MCF 10A (cell line): ENCODE measurements around the gene ZAP70. TPM values are rescaled to one million over a fixed set of nuclear protein-coding genes. Genes with fewer than 3 reads are reported as not detected.

ENCODE experiments used
- BruUV-seq: library from RNA; stranded (reverse); fragments of 400-500 nt; replicated peaks from 2 replicates; lab custom pipeline; 2021; lab: Mats Ljungman, UMichigan
- CTCF ChIA-PET: fragments of 300-600 bp; sonication (Branson Sonifier 250); formaldehyde crosslinking; extraction: SDS; loops from one replicate; lab custom pipeline; 2021; ENCODE audit warnings: antibody characterized with exemption, inconsistent platforms; lab: Yijun Ruan, JAX
- POLR2A ChIA-PET: fragments of 300-600, 350-650 bp; sonication (Branson Sonifier 250); formaldehyde crosslinking; extraction: SDS; loops from one replicate; lab custom pipeline; 2020; ENCODE audit warnings: antibody characterized with exemption, inconsistent platforms; lab: Yijun Ruan, JAX
- DNase-seq: peaks from one replicate; pipeline ENCODE4 v3.0.0-alpha.2; 2018; ENCODE audit not compliant: unreplicated experiment
- H3K27ac Mint-ChIP-seq: one replicate; pipeline ENCODE4 v1.8.0; 2022; ENCODE audit warnings: mild to moderate bottlenecking, low read depth, mixed read lengths; ENCODE audit not compliant: unreplicated experiment
- H3K27me3 Mint-ChIP-seq: one replicate; pipeline ENCODE4 v1.8.0; 2022; ENCODE audit warnings: mixed read lengths; ENCODE audit not compliant: insufficient read depth, unreplicated experiment
- H3K36me3 Mint-ChIP-seq: one replicate; pipeline ENCODE4 v1.8.0; 2022; ENCODE audit warnings: mild to moderate bottlenecking, moderate library complexity, mixed read lengths; ENCODE audit not compliant: insufficient read depth, unreplicated experiment
- H3K4me1 Mint-ChIP-seq: one replicate; pipeline ENCODE4 v1.8.0; 2022; ENCODE audit warnings: mixed read lengths; ENCODE audit not compliant: insufficient read depth, unreplicated experiment
- H3K4me3 Mint-ChIP-seq: one replicate; pipeline ENCODE4 v1.8.0; 2022; ENCODE audit warnings: mild to moderate bottlenecking, moderate library complexity, mixed read lengths; ENCODE audit not compliant: unreplicated experiment
- H3K9me3 Mint-ChIP-seq: one replicate; pipeline ENCODE4 v1.8.0; 2022; ENCODE audit warnings: mixed read lengths; ENCODE audit not compliant: unreplicated experiment
- intact Hi-C: fragments of 100-400 bp; cut with micrococcal nuclease; formaldehyde crosslinking; loops from 2 replicates; pipeline ENCODE4 v1.14.1; 2022
- total RNA-seq: library from RNA; stranded (reverse); gene quantifications from 2 replicates; pipeline ENCODE4 v1.2.3, GENCODE V29; 2022
- TF ChIP-seq, protein P1 (sequence below): fragments of 200-600 bp; IDR thresholded peaks from one replicate; pipeline ENCODE4 v1.8.0; 2022; ENCODE audit warnings: antibody characterized with exemption, mild to moderate bottlenecking; ENCODE audit not compliant: unreplicated experiment

ZAP70 gene
- total RNA-seq, 1 experiment from 2014 or later, result not detected

DNA sequence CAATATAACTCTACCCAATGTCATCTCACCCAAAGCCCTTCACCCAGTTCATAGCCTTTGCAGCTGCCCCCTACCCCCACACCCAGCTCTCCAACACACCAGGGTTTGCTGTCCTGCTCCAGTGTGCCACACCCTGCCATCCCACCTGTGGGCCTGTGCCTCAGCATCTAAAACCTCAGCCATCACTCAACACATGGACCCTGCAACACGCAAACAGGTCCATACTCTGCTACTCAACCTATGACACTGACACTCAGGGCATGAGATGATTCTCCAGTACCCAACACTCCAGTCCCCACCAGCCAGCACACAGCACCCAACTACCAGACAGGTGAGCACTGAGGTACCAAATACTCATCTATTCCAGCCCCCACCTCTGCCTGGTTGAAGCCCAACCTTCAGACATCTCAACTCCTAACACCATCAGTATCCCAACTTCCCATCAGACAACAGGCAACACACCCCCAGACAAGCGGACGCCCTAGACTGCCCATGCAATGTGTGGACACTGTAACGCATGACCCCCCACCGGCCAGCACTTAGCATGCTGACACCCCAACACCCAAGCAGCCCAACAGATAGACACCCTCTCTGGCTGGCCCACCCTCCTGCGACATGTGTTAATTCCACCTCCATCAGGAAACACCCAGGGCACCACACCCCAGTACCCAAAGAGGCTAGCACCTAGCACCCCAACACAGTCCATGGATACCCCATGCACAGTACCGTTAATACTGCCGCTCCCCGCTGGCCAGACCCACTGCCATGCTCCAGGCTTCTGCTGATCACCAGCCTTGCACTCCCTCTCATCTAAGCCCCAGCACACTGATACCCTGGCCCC lies 25.0 kb downstream of the ZAP70 start:
- DNase-seq, result no peak
- no peak overlapping the region for H3K27ac Mint-ChIP-seq
- ChIA-PET CTCF (interaction anchor here (0.6 kb wide), 1 partner anchor 40 kb away, joined by 3 read pairs; no protein-coding TSS in a partner anchor), POLR2A (no interaction called here)
- no peak overlapping the region for H3K4me3 Mint-ChIP-seq
- H3K36me3 Mint-ChIP-seq, result no peaks in the 10 kb centered on the region
- BruUV-seq, result no TSS peak
- H3K4me1 Mint-ChIP-seq, result peaks cover 23% of the 10 kb centered on the region
- no peaks in the 10 kb centered on the region for H3K9me3 Mint-ChIP-seq
- H3K27me3 Mint-ChIP-seq, result no peaks in the 10 kb centered on the region
- TF ChIP-seq, protein P1, sequence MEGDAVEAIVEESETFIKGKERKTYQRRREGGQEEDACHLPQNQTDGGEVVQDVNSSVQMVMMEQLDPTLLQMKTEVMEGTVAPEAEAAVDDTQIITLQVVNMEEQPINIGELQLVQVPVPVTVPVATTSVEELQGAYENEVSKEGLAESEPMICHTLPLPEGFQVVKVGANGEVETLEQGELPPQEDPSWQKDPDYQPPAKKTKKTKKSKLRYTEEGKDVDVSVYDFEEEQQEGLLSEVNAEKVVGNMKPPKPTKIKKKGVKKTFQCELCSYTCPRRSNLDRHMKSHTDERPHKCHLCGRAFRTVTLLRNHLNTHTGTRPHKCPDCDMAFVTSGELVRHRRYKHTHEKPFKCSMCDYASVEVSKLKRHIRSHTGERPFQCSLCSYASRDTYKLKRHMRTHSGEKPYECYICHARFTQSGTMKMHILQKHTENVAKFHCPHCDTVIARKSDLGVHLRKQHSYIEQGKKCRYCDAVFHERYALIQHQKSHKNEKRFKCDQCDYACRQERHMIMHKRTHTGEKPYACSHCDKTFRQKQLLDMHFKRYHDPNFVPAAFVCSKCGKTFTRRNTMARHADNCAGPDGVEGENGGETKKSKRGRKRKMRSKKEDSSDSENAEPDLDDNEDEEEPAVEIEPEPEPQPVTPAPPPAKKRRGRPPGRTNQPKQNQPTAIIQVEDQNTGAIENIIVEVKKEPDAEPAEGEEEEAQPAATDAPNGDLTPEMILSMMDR, result no peak
- intact Hi-C loops, result no loop called here

DNA sequence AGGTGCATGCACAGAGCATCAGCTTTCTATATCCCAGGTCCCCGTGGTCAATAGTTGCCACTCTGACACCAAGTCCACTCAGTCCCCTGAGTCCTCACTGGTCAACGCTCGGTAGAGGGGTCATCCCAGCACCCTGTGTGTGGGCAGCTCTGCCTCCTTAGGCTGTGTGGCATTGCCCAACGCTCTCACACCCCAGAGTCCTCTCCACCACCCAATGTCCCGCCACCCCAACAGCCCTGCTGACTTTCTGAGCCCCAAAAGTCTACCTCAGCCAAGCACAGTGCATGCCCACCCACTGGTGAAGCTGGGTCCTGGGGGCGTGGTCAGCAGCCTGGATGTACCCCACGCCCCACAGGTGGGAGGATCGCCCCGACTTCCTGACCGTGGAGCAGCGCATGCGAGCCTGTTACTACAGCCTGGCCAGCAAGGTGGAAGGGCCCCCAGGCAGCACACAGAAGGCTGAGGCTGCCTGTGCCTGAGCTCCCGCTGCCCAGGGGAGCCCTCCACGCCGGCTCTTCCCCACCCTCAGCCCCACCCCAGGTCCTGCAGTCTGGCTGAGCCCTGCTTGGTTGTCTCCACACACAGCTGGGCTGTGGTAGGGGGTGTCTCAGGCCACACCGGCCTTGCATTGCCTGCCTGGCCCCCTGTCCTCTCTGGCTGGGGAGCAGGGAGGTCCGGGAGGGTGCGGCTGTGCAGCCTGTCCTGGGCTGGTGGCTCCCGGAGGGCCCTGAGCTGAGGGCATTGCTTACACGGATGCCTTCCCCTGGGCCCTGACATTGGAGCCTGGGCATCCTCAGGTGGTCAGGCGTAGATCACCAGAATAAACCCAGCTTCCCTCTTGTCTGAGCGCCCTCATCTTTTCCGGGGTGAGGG lies 25.9 kb downstream of the ZAP70 start:
- intact Hi-C loops, result no loop called here
- peaks cover 23% of the 10 kb centered on the region for H3K4me1 Mint-ChIP-seq
- H3K36me3 Mint-ChIP-seq, result peaks cover 7% of the 10 kb centered on the region
- no TSS peak for BruUV-seq
- H3K27ac Mint-ChIP-seq, result no peak overlapping the region
- H3K27me3 Mint-ChIP-seq, result no peaks in the 10 kb centered on the region
- DNase-seq, result no peak
- H3K4me3 Mint-ChIP-seq, result no peak overlapping the region
- CTCF ChIA-PET, result interaction anchor here (0.6 to 2.1 kb wide), 9 partner anchors 10 to 448 kb away, joined by 3 to 10 read pairs (median 3); no protein-coding TSS in a partner anchor
- POLR2A ChIA-PET, result no interaction called here
- H3K9me3 Mint-ChIP-seq, result no peaks in the 10 kb centered on the region
- TF ChIP-seq, protein P1, result no peak

DNA sequence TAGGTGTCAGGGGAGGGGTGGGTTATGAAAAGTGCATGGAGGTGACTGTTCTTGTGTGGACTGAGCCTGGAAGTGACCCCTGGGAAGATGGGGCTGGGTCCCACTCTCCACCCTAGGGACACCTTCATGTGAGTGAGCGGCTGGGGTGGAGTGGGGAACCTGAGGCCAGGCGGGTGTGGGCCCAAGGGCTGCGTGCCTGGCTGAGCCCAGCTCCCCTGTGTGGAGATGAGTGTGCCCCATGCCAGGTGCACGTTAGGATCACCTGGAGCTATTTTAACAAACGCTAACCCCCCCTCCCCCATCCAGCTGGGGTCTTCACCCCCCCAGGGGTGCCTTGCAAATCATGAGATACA lies 26.5 kb downstream of the ZAP70 start:
- DNase-seq, result no peak
- Mint-ChIP-seq H3K9me3 (no peaks in the 10 kb centered on the region), H3K27me3 (no peaks in the 10 kb centered on the region), H3K4me1 (peaks cover 23% of the 10 kb centered on the region), H3K27ac (no peak overlapping the region), H3K36me3 (peaks cover 9% of the 10 kb centered on the region), H3K4me3 (no peak overlapping the region)
- TF ChIP-seq, protein P1, result no peak
- ChIA-PET CTCF (interaction anchor here (0.7 to 4.4 kb wide), 10 partner anchors 9 to 448 kb away, joined by 3 to 30 read pairs (median 4); no protein-coding TSS in a partner anchor), POLR2A (no interaction called here)
- BruUV-seq, result no TSS peak
- intact Hi-C loops, result no loop called here
